Natural killer cell (primary cell): Measurements from ENCODE around the gene ATG9A. TPM values are rescaled to one million over a fixed set of nuclear protein-coding genes. Genes with fewer than 3 reads are reported as not detected.
A peak's percentile ranks its signal among the peaks of the same experiment; 100 is the strongest.

Source experiments
- ATAC-seq, 3 donors: fragments of 150-1000 bp in 2 of 3; fragments of 200-7000 bp in 1 of 3; cut with Tn5 transposase; 1 replicate in 1 of 3; 2 replicates in 2 of 3; pipeline ENCODE4 v1.10.0; 2021; ENCODE audit warnings: mild to moderate bottlenecking in 2 of 3, moderate library complexity in 2 of 3
- DNase-seq, 2 donors: peaks; one replicate each; pipeline versions ENCODE4 v3.0.0 to v3.0.0-alpha.2; 2013 to 2021; ENCODE audit warnings: mixed read lengths in 1 of 2
- H3K27ac ChIP-seq: one replicate; pipeline ENCODE4 v1.5.1; 2013; ENCODE audit warnings: mild to moderate bottlenecking, low read length
- H3K27me3 ChIP-seq: one replicate; pipeline ENCODE4 v1.6.1; 2013; ENCODE audit warnings: low read length; ENCODE audit not compliant: control insufficient read depth, insufficient read depth
- H3K36me3 ChIP-seq: one replicate; pipeline ENCODE4 v1.6.1; 2013; ENCODE audit warnings: low read length; ENCODE audit not compliant: control insufficient read depth, insufficient read depth
- H3K4me1 ChIP-seq: one replicate; pipeline ENCODE4 v1.6.1; 2013; ENCODE audit warnings: low read length; ENCODE audit not compliant: control insufficient read depth, insufficient read depth
- H3K4me3 ChIP-seq: one replicate; pipeline ENCODE4 v1.5.1; 2013; ENCODE audit warnings: low read length
- H3K9me3 ChIP-seq: one replicate; pipeline ENCODE4 v1.6.1; 2013; ENCODE audit warnings: low read length; ENCODE audit not compliant: control insufficient read depth, insufficient read depth
- H3K27ac Mint-ChIP-seq, 2 donors: one replicate each; pipeline ENCODE4 v1.8.0; 2022; ENCODE audit warnings: mild to moderate bottlenecking in 2 of 2, mixed read lengths in 2 of 2, moderate library complexity in 1 of 2
- H3K27me3 Mint-ChIP-seq, 2 donors: one replicate each; pipeline ENCODE4 v1.8.0; 2022; ENCODE audit warnings: low read depth in 2 of 2, mixed read lengths in 2 of 2
- H3K36me3 Mint-ChIP-seq: one replicate; pipeline ENCODE4 v1.8.0; 2022; ENCODE audit warnings: mixed read lengths
- H3K4me1 Mint-ChIP-seq, 2 donors: one replicate each; pipeline ENCODE4 v1.8.0; 2022; ENCODE audit warnings: mixed read lengths in 2 of 2
- H3K4me3 Mint-ChIP-seq: one replicate; pipeline ENCODE4 v1.8.0; 2022; ENCODE audit warnings: mild to moderate bottlenecking, moderate library complexity, mixed read lengths
- H3K9me3 Mint-ChIP-seq, 2 donors: one replicate each; pipeline ENCODE4 v1.8.0; 2022; ENCODE audit warnings: mixed read lengths in 2 of 2
- WGBS: methylation state at CpG from one replicate; pipeline ENCODE4 v1.1.7; 2013; ENCODE audit warnings: missing lambda C conversion rate; ENCODE audit not compliant: insufficient coverage; 5-methylcytosine and 5-hydroxymethylcytosine counted together
- intact Hi-C: fragments of 100-400 bp; cut with micrococcal nuclease; formaldehyde crosslinking; loops from one replicate; pipeline ENCODE4 v1.14.2; 2022
- total RNA-seq, 4 donors: library from RNA; stranded (reverse); fragments of 120-200 nt in 1 of 4; gene quantifications; one replicate each; pipeline versions ENCODE4 v1.2.3 to v1.2.4, GENCODE V29; 2013 to 2022
- TF ChIP-seq, protein P1 (sequence below): fragments of 200-600 bp; IDR thresholded peaks from one replicate; pipeline ENCODE4 v1.8.0; 2022; ENCODE audit warnings: antibody characterized with exemption

ATG9A gene
- total RNA-seq, 3 donors from 2014 or later (not counting 1 experiment from before 2014, with no cell fraction given): 98.1 to 110 (median 108) TPM

DNA sequence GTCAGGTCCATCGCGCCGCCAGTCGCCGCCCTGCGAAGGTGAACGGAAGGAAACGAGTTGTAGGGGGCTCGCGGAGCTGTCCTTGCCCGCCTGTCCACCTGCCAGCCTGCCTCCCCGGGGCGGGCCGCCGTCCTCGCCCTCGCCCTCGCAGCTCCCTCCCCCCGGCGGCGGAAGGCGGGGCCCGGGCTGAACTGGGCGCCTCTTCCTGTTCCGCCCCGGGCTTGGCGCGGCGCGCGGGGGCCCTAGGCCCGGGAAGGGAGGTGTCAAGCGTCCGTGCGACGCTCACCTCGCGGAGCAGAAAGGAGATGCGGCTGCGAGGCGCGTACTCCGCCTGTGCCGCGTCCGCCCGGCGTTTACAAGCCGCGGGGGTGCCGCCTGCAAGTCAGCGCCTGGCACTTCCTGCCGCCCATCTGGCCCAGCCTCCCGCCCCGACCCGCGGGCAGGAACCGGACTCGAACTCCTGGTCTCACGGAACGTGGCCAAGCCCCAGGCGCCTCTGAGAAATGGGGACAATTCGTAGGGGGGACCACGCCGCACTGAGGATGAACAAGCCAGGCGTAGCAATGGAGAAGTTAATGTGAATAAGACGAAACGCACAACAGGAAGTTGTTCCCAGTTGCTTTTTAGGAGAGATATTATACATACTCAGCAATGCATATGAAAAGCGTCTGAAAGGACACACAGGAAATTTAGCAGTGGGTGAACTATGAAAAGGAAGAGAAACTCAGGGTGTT is 52.5 kb downstream of the ATG9A start, which contains the start of gene CNPPD1:
TSS of gene CNPPD1 (minus strand) at position 108 of the 734 bp plus-strand sequence. CDS start at position 11, 97 bp downstream.
- H3K4me1 Mint-ChIP-seq: peaks cover 47 to 72% of the 10 kb centered on the region in 2 donors
- TF ChIP-seq, protein P1, sequence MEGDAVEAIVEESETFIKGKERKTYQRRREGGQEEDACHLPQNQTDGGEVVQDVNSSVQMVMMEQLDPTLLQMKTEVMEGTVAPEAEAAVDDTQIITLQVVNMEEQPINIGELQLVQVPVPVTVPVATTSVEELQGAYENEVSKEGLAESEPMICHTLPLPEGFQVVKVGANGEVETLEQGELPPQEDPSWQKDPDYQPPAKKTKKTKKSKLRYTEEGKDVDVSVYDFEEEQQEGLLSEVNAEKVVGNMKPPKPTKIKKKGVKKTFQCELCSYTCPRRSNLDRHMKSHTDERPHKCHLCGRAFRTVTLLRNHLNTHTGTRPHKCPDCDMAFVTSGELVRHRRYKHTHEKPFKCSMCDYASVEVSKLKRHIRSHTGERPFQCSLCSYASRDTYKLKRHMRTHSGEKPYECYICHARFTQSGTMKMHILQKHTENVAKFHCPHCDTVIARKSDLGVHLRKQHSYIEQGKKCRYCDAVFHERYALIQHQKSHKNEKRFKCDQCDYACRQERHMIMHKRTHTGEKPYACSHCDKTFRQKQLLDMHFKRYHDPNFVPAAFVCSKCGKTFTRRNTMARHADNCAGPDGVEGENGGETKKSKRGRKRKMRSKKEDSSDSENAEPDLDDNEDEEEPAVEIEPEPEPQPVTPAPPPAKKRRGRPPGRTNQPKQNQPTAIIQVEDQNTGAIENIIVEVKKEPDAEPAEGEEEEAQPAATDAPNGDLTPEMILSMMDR: no peak
- Histone ChIP-seq H3K27me3 (no peaks in the 10 kb centered on the region), H3K4me1 (peaks cover 43% of the 10 kb centered on the region), H3K27ac (peak within 1 kb of the TSS; percentile 98), H3K4me3 (peak within 1 kb of the TSS; percentile 61), H3K9me3 (no peaks in the 10 kb centered on the region), H3K36me3 (peaks cover 55% of the 10 kb centered on the region)
- H3K36me3 Mint-ChIP-seq: peaks cover 9% of the 10 kb centered on the region
- H3K27me3 Mint-ChIP-seq: no peaks in the 10 kb centered on the region
- no peaks in the 10 kb centered on the region for H3K9me3 Mint-ChIP-seq
- peak within 1 kb of the TSS; percentile 97 for H3K4me3 Mint-ChIP-seq
- intact Hi-C loops: loop anchor here (1.0 to 10.0 kb wide), 4 partner anchors 78 to 280 kb away; partner anchors contain the start of genes DNAJB2 and DNPEP
- peak; percentile 72 to 89 (median 79) for ATAC-seq
- H3K27ac Mint-ChIP-seq: peak within 1 kb of the TSS; percentile 99 to 100
- peak; percentile 85 to 94 for DNase-seq
- WGBS: under 1% methylated on average over 69 of the region's 69 CpGs

DNA sequence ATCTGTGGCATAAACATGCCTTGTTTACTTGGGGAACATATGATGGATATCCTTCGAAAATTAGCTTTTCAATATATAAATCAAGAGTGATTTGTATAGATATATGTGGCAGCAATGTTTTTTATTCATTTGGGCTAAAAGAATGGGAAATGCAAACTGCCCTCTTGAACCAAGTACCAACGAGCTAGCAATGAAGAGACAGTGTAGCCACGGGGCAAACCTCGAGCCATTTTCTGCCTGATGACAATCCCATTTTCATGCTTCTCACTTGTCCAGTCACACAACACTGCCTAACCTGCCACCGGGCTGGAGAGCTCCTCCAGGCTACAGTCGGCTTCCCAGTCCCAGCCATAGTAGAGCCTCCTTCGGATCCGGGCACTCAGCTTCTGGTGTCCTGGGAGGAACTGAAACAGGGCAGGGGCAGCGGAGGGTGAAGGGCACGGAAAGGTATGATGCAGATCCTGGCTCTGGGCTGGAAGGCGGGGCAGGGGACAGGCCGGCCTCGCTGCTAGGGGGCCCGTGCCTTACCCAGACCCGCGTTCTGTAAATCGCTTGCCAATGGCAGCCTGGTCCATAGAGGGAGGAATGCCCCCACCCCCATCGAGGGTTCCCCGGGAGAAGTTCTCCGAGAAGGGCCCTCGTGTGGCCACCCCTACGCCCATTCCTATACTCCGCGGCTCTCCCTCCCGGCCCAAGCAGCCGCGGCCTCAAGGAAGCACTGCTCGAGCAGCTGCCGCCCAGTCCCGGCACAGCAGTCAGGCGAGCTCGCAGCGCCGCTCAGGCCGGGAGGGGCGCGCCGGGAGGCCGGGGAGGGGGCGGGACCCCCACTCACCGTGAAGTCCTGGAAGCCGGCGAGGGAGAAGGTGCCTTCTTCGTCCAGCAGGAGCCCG is 53.3 kb downstream of the ATG9A start:
- Mint-ChIP-seq H3K27me3 (no peaks in the 10 kb centered on the region), H3K4me1 (peaks cover 52 to 69% of the 10 kb centered on the region in 2 donors), H3K36me3 (peaks cover 9% of the 10 kb centered on the region), H3K27ac (peak overlapping the region; percentile 99 to 100), H3K9me3 (no peaks in the 10 kb centered on the region), H3K4me3 (peak overlapping the region; percentile 83)
- Histone ChIP-seq H3K9me3 (no peaks in the 10 kb centered on the region), H3K4me3 (peak overlapping the region; percentile 52), H3K36me3 (peaks cover 52% of the 10 kb centered on the region), H3K27ac (peak overlapping the region; percentile 98), H3K4me1 (peaks cover 43% of the 10 kb centered on the region), H3K27me3 (no peaks in the 10 kb centered on the region)
- intact Hi-C loops: loop anchor here (2.0 to 10.0 kb wide), 3 partner anchors 79 to 279 kb away; partner anchors contain the start of gene DNPEP
- DNase-seq (peak in 1 of 2 donors; percentile 58), ATAC-seq (peak; percentile 8 to 17 (median 11))
- TF ChIP-seq, protein P1: no peak
- 2% methylated on average over 45 of the region's 45 CpGs for WGBS

DNA sequence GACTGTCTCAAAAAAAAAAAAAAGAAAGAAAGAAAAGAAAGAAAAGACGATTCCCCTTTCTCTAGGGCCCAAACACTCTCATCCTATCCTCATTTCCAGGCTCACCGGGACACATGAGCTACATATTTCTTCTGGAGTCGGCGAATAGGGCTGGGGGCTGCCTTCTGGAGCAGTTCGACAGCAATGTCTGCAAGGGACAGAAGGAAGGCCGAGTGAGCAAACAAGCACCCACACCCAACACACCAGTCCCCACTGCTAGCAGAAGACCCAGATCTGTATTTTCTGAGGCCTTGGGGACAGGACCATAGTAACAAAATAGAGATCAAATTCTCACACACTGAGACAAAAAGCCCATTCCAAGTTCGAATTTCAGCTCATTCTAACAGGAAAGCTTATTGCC is 54.0 kb downstream of the ATG9A start:
- H3K4me1 ChIP-seq: peaks cover 43% of the 10 kb centered on the region
- H3K9me3 Mint-ChIP-seq: no peaks in the 10 kb centered on the region

More for the DNA sequence above, 54.0 kb downstream of the ATG9A start:
- Histone ChIP-seq H3K36me3 (peaks cover 46% of the 10 kb centered on the region), H3K4me3 (no peak overlapping the region), H3K27ac (peak overlapping the region; percentile 98), H3K9me3 (no peaks in the 10 kb centered on the region), H3K27me3 (no peaks in the 10 kb centered on the region)
- H3K4me3 Mint-ChIP-seq: peak overlapping the region; percentile 83
- DNase-seq: no peak
- WGBS: 86% methylated on average over 6 of the region's 7 CpGs
- H3K4me1 Mint-ChIP-seq: peaks cover 45 to 64% of the 10 kb centered on the region in 2 donors
- H3K27ac Mint-ChIP-seq: peak overlapping the region; percentile 99 to 100
- ATAC-seq: no peak
- no peaks in the 10 kb centered on the region for H3K27me3 Mint-ChIP-seq
- H3K36me3 Mint-ChIP-seq: peaks cover 9% of the 10 kb centered on the region
- intact Hi-C loops: loop anchor here (5.0 to 10.0 kb wide), 2 partner anchors 209 to 278 kb away; partner anchors contain the start of gene DNPEP
- TF ChIP-seq, protein P1: no peak
